ENCODE measurements around the gene PER1.

GRCh38 chr17:8133399-8133798 is 18.8 kb downstream of the PER1 start:
- TF ChIP-seq SP2 (IDR thresholded peaks at IDR 0.05; ENCODE audit: low read length), result no peak
- TF ChIP-seq CTCF (IDR thresholded peaks at IDR 0.05; ENCODE audit: control extremely low read depth in 1 of 3, insufficient read depth in 1 of 3, low read depth in 1 of 3, low read length in 3 of 3), result no peak
- TF ChIP-seq RBBP5 (IDR thresholded peaks at IDR 0.05; ENCODE audit: borderline replicate concordance, low read depth, low read length), result 0 out of 2 replicates have a peak, but pooled peaks have one; percentile 35
- TF ChIP-seq POLR2A (IDR thresholded peaks at IDR 0.05; ENCODE audit: control extremely low read depth in 1 of 2, low read depth in 2 of 2, low read length in 2 of 2), result no peak
- TF ChIP-seq MAX (IDR thresholded peaks at IDR 0.05), result peak; percentile 95
- no peak for TF ChIP-seq SRF (IDR thresholded peaks at IDR 0.05; ENCODE audit: low read depth, low read length)
- TF ChIP-seq MAFK (IDR thresholded peaks at IDR 0.05; ENCODE audit: low read depth, low read length), result no peak
- 0 out of 4 replicates have a peak, but pooled peaks of 1 of the 2 experiments have one; percentile 51 for TF ChIP-seq SIN3A (conservative IDR thresholded peaks at IDR 0.05 in 1 of 2, IDR thresholded peaks at IDR 0.05 in 1 of 2; ENCODE audit: low read depth in 1 of 2, low read length in 2 of 2)
- TF ChIP-seq ATF2 (IDR thresholded peaks at IDR 0.05; ENCODE audit: low read length), result no peak
- no peak for TF ChIP-seq POLR2AphosphoS5 (IDR thresholded peaks at IDR 0.05; ENCODE audit: low read depth, low read length)
- TF ChIP-seq YY1 (IDR thresholded peaks at IDR 0.05; ENCODE audit: low read depth, low read length), result no peak
- no peak for TF ChIP-seq JUND (IDR thresholded peaks at IDR 0.05; ENCODE audit: low read length)

Measured in H1 (cell line).